ENCODE data around the gene CHEK1.
A peak's percentile ranks its signal among the peaks of the same experiment; 100 is the strongest.

The CHEK1 gene

GRCh38 chr11:125685228-125685627 is 60.3 kb downstream of the CHEK1 start:
- H3K4me3 ChIP-seq (ENCODE audit: severe bottlenecking): no peak overlapping the region
- TF ChIP-seq CTCF (IDR thresholded peaks at IDR 0.05; ENCODE audit: poor library complexity, severe bottlenecking): no peak
- no peaks in the 10 kb centered on the region for H3K4me1 ChIP-seq (ENCODE audit: insufficient read depth, poor library complexity, severe bottlenecking)
- H3K36me3 ChIP-seq (ENCODE audit: low read depth): no peaks in the 10 kb centered on the region
- DNase-seq (ENCODE audit: low spot score) (no peak), ATAC-seq (ENCODE audit: low read depth) (no peak)
- H3K9me3 ChIP-seq (ENCODE audit: severe bottlenecking): no peaks in the 10 kb centered on the region
- no peak overlapping the region for H3K27ac ChIP-seq (ENCODE audit: poor library complexity, severe bottlenecking)
- no peaks in the 10 kb centered on the region for H3K27me3 ChIP-seq (ENCODE audit: insufficient read depth, poor library complexity, severe bottlenecking)

- Histone ChIP-seq H3K9me3 (ENCODE audit: severe bottlenecking) (no peaks in the 10 kb centered on the region), H3K4me3 (ENCODE audit: severe bottlenecking) (no peak overlapping the region), H3K27me3 (ENCODE audit: insufficient read depth, poor library complexity, severe bottlenecking) (no peaks in the 10 kb centered on the region), H3K27ac (ENCODE audit: poor library complexity, severe bottlenecking) (no peak overlapping the region), H3K4me1 (ENCODE audit: insufficient read depth, poor library complexity, severe bottlenecking) (no peaks in the 10 kb centered on the region), H3K36me3 (ENCODE audit: low read depth) (no peaks in the 10 kb centered on the region)
- no peak for ATAC-seq (ENCODE audit: low read depth)
- TF ChIP-seq CTCF (IDR thresholded peaks at IDR 0.05; ENCODE audit: poor library complexity, severe bottlenecking): no peak
- no peak for DNase-seq (ENCODE audit: low spot score)
Measured at GRCh38 chr11:125688066-125688465, 63.1 kb downstream of the CHEK1 start.

- Histone ChIP-seq H3K27ac (ENCODE audit: poor library complexity, severe bottlenecking) (no peak overlapping the region), H3K27me3 (ENCODE audit: insufficient read depth, poor library complexity, severe bottlenecking) (no peaks in the 10 kb centered on the region), H3K4me1 (ENCODE audit: insufficient read depth, poor library complexity, severe bottlenecking) (no peaks in the 10 kb centered on the region), H3K4me3 (ENCODE audit: severe bottlenecking) (no peak overlapping the region), H3K9me3 (ENCODE audit: severe bottlenecking) (no peaks in the 10 kb centered on the region), H3K36me3 (ENCODE audit: low read depth) (no peaks in the 10 kb centered on the region)
- ATAC-seq (ENCODE audit: low read depth): no peak
- TF ChIP-seq CTCF (IDR thresholded peaks at IDR 0.05; ENCODE audit: poor library complexity, severe bottlenecking): no peak
- no peak for DNase-seq (ENCODE audit: low spot score)
Measured at GRCh38 chr11:125688632-125689031, 63.7 kb downstream of the CHEK1 start.

DNA sequence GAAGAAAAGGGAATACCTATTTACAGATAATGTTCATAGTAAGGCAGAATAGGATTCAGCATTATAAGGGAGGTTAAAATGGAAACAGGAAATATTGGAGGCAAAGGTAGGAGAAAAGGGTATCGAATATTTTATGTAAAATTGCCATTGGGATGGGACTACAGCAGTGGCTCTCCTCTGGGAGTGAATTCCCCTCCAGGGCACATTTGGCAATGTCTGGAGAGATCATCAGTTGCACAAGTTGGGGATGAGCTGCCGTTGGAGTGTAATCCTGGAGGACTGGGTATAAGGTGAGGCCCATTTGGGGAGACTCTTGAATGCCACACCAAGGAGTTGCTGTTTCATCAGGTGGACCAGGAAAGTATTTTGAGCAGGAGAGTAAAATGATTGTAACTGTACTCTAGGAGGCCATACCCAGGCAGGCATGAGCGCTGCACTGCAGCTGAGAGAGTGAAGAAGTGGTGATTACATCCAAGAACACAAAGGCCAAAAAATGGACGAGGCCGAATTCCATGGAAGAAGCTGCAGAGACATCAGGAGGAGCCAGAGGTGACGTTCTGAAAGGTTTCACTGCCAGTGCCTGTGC is 64.4 kb downstream of the CHEK1 start:
- H3K4me3 ChIP-seq (ENCODE audit: severe bottlenecking): no peak overlapping the region
- no peak for DNase-seq (ENCODE audit: low spot score)

More for the DNA sequence above, 64.4 kb downstream of the CHEK1 start:
- H3K27me3 ChIP-seq (ENCODE audit: insufficient read depth, poor library complexity, severe bottlenecking): no peaks in the 10 kb centered on the region
- no peaks in the 10 kb centered on the region for H3K36me3 ChIP-seq (ENCODE audit: low read depth)
- no peaks in the 10 kb centered on the region for H3K4me1 ChIP-seq (ENCODE audit: insufficient read depth, poor library complexity, severe bottlenecking)
- TF ChIP-seq CTCF (IDR thresholded peaks at IDR 0.05; ENCODE audit: poor library complexity, severe bottlenecking): no peak
- ATAC-seq (ENCODE audit: low read depth): peak; percentile 24; the same call in 1 of the 3 replicates
- no peaks in the 10 kb centered on the region for H3K9me3 ChIP-seq (ENCODE audit: severe bottlenecking)
- no peak overlapping the region for H3K27ac ChIP-seq (ENCODE audit: poor library complexity, severe bottlenecking)

Measured in RWPE2 (cell line).